HG03139 (cell line): Measurements from ENCODE around the gene SLIT3.

Source experiments
- ATAC-seq: cut with Tn5 transposase; IDR thresholded peaks from one replicate; pipeline ENCODE4 v1.9.1; 2021; ENCODE audit not compliant: unreplicated experiment

The SLIT3 gene

GRCh38 chr5:168786147-168786546 is 514.8 kb downstream of the SLIT3 start:
- ATAC-seq: no peak

- ATAC-seq: no peak
Measured at GRCh38 chr5:168784454-168784853, 516.5 kb downstream of the SLIT3 start.

GRCh38 chr5:168781941-168782571 is 518.9 kb downstream of the SLIT3 start:
- no peak for ATAC-seq

GRCh38 chr5:168780888-168781287 is 520.1 kb downstream of the SLIT3 start:
- ATAC-seq: no peak

- no peak for ATAC-seq
Measured at GRCh38 chr5:168779333-168779732, 521.6 kb downstream of the SLIT3 start.

GRCh38 chr5:168778536-168778935 is 522.4 kb downstream of the SLIT3 start:
- no peak for ATAC-seq

- no peak for ATAC-seq
Measured at GRCh38 chr5:168777651-168778050, 523.3 kb downstream of the SLIT3 start.

- ATAC-seq: no peak
Measured at GRCh38 chr5:168776070-168776469, 524.9 kb downstream of the SLIT3 start.

GRCh38 chr5:168773226-168773625 is 527.7 kb downstream of the SLIT3 start:
- no peak for ATAC-seq

- no peak for ATAC-seq
Measured at GRCh38 chr5:168772316-168772961, 528.5 kb downstream of the SLIT3 start.

GRCh38 chr5:168771678-168772077 is 529.3 kb downstream of the SLIT3 start:
- no peak for ATAC-seq

GRCh38 chr5:168770996-168771395 is 529.9 kb downstream of the SLIT3 start:
- ATAC-seq: no peak

- no peak for ATAC-seq
Measured at GRCh38 chr5:168770036-168770498, 530.9 kb downstream of the SLIT3 start.

GRCh38 chr5:168768172-168768571 is 532.8 kb downstream of the SLIT3 start:
- no peak for ATAC-seq

- no peak for ATAC-seq
Measured at GRCh38 chr5:168766426-168766700, 534.6 kb downstream of the SLIT3 start.

GRCh38 chr5:168765551-168766425 is 535.2 kb downstream of the SLIT3 start:
- ATAC-seq: no peak

- ATAC-seq: no peak
Measured at GRCh38 chr5:168765086-168765550, 535.8 kb downstream of the SLIT3 start.

- no peak for ATAC-seq
Measured at GRCh38 chr5:168756453-168757391, 544.2 kb downstream of the SLIT3 start.

GRCh38 chr5:168755548-168756093 is 545.3 kb downstream of the SLIT3 start:
- no peak for ATAC-seq

GRCh38 chr5:168753691-168754254 is 547.2 kb downstream of the SLIT3 start:
- ATAC-seq: no peak
